ENCODE data around the gene FAM210A.
A peak's percentile ranks its signal among the peaks of the same experiment; 100 is the strongest.

FAM210A gene

DNA sequence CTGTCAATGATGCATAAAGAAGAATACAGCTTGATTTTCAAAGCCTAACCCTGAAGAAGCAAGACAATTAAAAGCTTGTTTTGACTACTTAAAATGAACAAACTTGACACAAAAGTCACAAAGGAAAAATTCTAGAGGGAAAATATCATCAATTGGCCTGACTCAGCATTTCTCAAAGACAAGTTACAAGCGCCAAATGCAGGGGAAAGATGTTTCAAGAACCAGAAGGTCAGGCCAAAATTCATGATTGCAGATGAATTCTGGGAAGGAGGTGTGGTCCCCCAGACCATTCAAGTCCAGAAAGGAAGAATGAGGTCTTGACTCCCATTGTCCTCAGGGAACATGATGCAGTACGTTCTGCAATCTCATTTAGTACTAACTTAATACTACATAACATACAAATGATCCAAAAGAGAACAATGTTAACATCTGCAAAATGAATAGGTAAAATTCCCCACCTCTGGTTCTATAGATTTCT lies 64.5 kb downstream of the FAM210A start:
- Histone ChIP-seq H3K27me3 (replicated peaks; ENCODE audit: control insufficient read depth, insufficient read depth, low read length) (no peaks in the 10 kb centered on the region), H3K4me3 (ENCODE audit: low read length) (no peak overlapping the region), H3K9me3 (ENCODE audit: control insufficient read depth, low read length) (no peaks in the 10 kb centered on the region), H3K36me3 (ENCODE audit: control insufficient read depth, insufficient read depth, low read length, severe bottlenecking) (peaks cover 22% of the 10 kb centered on the region), H3K4me1 (ENCODE audit: control insufficient read depth, insufficient read depth, low read length) (peaks cover 25% of the 10 kb centered on the region), H3K9ac (ENCODE audit: low read length) (no peak overlapping the region)
- DNase-seq (ENCODE audit: low read depth): no peak

DNA sequence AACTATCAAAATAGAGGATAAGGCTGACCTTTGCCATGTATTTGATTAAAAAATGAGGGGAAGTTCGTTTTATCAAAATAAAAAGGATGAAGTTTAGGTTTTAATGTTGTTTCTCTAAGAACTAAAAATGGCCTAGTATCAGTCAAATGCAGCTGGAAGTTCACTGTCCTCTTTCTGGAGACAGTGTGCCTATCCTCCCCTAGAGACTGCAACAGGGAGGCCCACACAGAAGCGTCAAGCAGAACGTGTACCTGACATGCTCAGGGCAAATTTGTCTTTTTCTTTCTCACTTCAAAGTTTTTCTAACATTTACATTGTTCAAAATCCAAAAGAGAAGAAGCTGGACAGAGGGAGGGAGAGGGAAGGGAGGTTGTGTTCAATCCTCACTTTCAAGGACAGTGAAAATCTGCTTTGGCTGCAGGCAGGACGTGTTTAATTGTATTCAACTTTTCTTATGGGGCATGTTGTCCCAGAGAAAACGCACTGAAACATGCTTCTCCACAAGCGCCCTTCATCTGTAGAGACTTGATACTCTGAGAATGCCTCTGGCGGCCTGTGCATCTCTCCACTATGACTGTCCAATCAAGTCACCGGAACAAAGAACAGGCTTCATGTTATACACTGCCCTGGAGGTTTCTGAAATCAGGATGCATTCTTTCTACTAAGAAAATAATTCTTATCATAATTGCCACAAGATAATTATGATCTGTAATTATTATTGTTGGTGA lies 65.1 kb downstream of the FAM210A start:
- Histone ChIP-seq H3K4me1 (ENCODE audit: control insufficient read depth, insufficient read depth, low read length) (peaks cover 25% of the 10 kb centered on the region), H3K36me3 (ENCODE audit: control insufficient read depth, insufficient read depth, low read length, severe bottlenecking) (peaks cover 18% of the 10 kb centered on the region), H3K4me3 (ENCODE audit: low read length) (no peak overlapping the region), H3K27me3 (replicated peaks; ENCODE audit: control insufficient read depth, insufficient read depth, low read length) (no peaks in the 10 kb centered on the region), H3K9me3 (ENCODE audit: control insufficient read depth, low read length) (no peaks in the 10 kb centered on the region), H3K9ac (ENCODE audit: low read length) (no peak overlapping the region)
- no peak for DNase-seq (ENCODE audit: low read depth)

GRCh38 chr18:13660510-13660909 lies 65.8 kb downstream of the FAM210A start:
- no peaks in the 10 kb centered on the region for H3K9me3 ChIP-seq (ENCODE audit: control insufficient read depth, low read length)
- H3K9ac ChIP-seq (ENCODE audit: low read length): no peak overlapping the region
- peak; percentile 39 for DNase-seq (ENCODE audit: low read depth)

DNA sequence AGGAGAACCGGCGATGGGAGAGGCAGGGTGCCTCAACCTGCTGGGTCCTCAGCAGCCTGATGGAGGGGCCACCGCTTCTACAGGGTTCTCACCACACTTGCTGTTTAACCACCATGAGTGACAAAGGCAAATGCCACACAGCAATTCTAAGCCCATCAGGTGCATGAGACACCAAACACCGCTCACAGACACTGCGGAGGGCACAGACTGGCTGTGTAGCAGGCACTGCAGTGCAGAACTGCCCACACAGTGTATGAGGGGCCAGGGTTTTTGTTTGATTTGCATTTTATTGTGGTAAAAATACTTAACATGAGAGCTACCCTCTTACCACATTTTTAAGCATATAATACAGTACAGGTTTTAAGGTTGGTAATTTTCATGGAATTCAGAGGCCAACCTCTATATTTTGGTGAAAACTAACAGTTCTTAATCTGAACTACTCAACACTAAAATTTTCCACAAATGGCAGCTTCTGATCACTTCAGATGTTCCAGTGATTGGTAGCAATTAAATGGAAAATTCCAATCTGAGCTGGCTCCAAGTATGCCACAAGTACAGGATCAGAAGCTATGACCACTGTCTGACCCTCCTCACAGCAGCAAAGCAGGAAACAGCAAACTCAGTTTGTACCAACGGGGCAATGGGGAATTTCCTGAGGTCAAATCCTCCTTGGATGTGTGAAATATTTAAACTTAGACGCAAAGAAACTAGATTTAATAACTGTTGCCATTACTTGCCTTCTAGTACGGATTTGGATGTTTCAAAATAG lies 67.7 kb downstream of the FAM210A start:
- H3K9ac ChIP-seq (ENCODE audit: low read length): no peak overlapping the region
- H3K36me3 ChIP-seq (ENCODE audit: control insufficient read depth, insufficient read depth, low read length, severe bottlenecking): no peaks in the 10 kb centered on the region
- no peak for DNase-seq (ENCODE audit: low read depth)

More at GRCh38 chr18:13660510-13660909, 65.8 kb downstream of the FAM210A start:
- Histone ChIP-seq H3K4me1 (ENCODE audit: control insufficient read depth, insufficient read depth, low read length) (peaks cover 25% of the 10 kb centered on the region), H3K36me3 (ENCODE audit: control insufficient read depth, insufficient read depth, low read length, severe bottlenecking) (peaks cover 11% of the 10 kb centered on the region), H3K27me3 (replicated peaks; ENCODE audit: control insufficient read depth, insufficient read depth, low read length) (no peaks in the 10 kb centered on the region), H3K4me3 (ENCODE audit: low read length) (no peak overlapping the region)

GRCh38 chr18:13657974-13658373 lies 68.4 kb downstream of the FAM210A start:
- Histone ChIP-seq H3K9me3 (ENCODE audit: control insufficient read depth, low read length) (no peaks in the 10 kb centered on the region), H3K27me3 (replicated peaks; ENCODE audit: control insufficient read depth, insufficient read depth, low read length) (no peaks in the 10 kb centered on the region), H3K4me3 (ENCODE audit: low read length) (no peak overlapping the region), H3K9ac (ENCODE audit: low read length) (no peak overlapping the region), H3K4me1 (ENCODE audit: control insufficient read depth, insufficient read depth, low read length) (peaks cover 25% of the 10 kb centered on the region), H3K36me3 (ENCODE audit: control insufficient read depth, insufficient read depth, low read length, severe bottlenecking) (no peaks in the 10 kb centered on the region)
- DNase-seq (ENCODE audit: low read depth): no peak

More for the DNA sequence above, 67.7 kb downstream of the FAM210A start:
- H3K4me1 ChIP-seq (ENCODE audit: control insufficient read depth, insufficient read depth, low read length): peaks cover 25% of the 10 kb centered on the region
- H3K27me3 ChIP-seq (replicated peaks; ENCODE audit: control insufficient read depth, insufficient read depth, low read length): no peaks in the 10 kb centered on the region
- H3K9me3 ChIP-seq (ENCODE audit: control insufficient read depth, low read length): no peaks in the 10 kb centered on the region
- H3K4me3 ChIP-seq (ENCODE audit: low read length): no peak overlapping the region

GRCh38 chr18:13653746-13654433 lies 72.5 kb downstream of the FAM210A start:
- Histone ChIP-seq H3K9me3 (ENCODE audit: control insufficient read depth, low read length) (no peaks in the 10 kb centered on the region), H3K4me1 (ENCODE audit: control insufficient read depth, insufficient read depth, low read length) (peaks cover 3% of the 10 kb centered on the region), H3K9ac (ENCODE audit: low read length) (no peak overlapping the region), H3K4me3 (ENCODE audit: low read length) (no peak overlapping the region), H3K36me3 (ENCODE audit: control insufficient read depth, insufficient read depth, low read length, severe bottlenecking) (no peaks in the 10 kb centered on the region), H3K27me3 (replicated peaks; ENCODE audit: control insufficient read depth, insufficient read depth, low read length) (no peaks in the 10 kb centered on the region)
- no peak for DNase-seq (ENCODE audit: low read depth)

DNA sequence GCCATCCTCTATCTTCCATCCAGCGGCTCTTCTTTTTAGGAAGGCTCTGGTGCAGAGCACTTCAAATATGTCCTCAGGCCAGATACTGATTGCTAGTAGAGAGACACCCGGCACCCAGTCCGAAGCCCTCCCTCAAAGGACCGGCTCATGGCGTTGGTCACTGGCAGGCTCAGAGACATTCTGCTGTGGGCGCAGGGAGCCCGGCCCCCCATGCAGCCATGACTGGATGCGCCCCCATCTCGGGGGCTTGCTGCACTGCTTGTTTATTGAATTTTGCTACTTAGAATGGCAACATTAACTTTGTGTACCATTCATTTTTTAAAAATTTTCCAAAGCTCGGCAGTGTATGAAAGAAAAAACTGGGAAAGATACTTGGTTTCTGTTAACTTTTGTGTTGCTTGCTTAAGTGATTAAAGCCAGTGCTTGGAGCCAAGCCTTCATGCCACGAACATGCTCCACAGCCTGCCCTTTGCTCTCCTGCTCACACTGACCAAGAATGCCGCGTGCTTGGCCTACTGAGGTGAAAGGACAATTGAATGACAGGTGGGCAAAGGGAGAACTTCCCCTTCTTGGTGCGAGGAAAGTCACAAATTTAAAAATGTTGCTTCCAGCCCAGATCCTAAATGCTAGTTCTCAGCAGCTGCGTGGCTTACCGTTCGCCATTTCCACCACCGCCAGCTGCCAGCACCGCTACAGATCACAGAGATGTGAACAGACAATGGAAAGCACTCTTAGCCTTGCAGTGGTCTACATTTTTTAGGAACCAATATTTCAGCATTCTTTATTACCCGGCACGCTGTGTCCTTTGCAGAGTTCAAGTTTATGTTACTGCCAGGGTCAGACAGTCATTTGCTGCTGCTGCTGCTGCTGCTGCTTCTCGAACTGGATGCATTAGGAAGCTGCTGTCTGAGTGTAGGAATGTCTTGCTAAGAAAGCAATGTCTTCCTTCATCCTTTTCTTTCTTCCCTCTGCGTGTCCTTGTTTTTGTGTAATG lies 76.7 kb downstream of the FAM210A start:
- Histone ChIP-seq H3K4me1 (ENCODE audit: control insufficient read depth, insufficient read depth, low read length) (no peaks in the 10 kb centered on the region), H3K9me3 (ENCODE audit: control insufficient read depth, low read length) (no peaks in the 10 kb centered on the region), H3K27me3 (replicated peaks; ENCODE audit: control insufficient read depth, insufficient read depth, low read length) (no peaks in the 10 kb centered on the region), H3K36me3 (ENCODE audit: control insufficient read depth, insufficient read depth, low read length, severe bottlenecking) (no peaks in the 10 kb centered on the region), H3K4me3 (ENCODE audit: low read length) (no peak overlapping the region), H3K9ac (ENCODE audit: low read length) (no peak overlapping the region)
- no peak for DNase-seq (ENCODE audit: low read depth)

GRCh38 chr18:13647761-13648160 lies 78.6 kb downstream of the FAM210A start:
- H3K9me3 ChIP-seq (ENCODE audit: control insufficient read depth, low read length): no peaks in the 10 kb centered on the region
- DNase-seq (ENCODE audit: low read depth): no peak
- H3K4me3 ChIP-seq (ENCODE audit: low read length): no peak overlapping the region
- no peaks in the 10 kb centered on the region for H3K36me3 ChIP-seq (ENCODE audit: control insufficient read depth, insufficient read depth, low read length, severe bottlenecking)
- H3K27me3 ChIP-seq (replicated peaks; ENCODE audit: control insufficient read depth, insufficient read depth, low read length): no peaks in the 10 kb centered on the region
- no peak overlapping the region for H3K9ac ChIP-seq (ENCODE audit: low read length)
- no peaks in the 10 kb centered on the region for H3K4me1 ChIP-seq (ENCODE audit: control insufficient read depth, insufficient read depth, low read length)

- H3K4me1 ChIP-seq (ENCODE audit: control insufficient read depth, insufficient read depth, low read length): no peaks in the 10 kb centered on the region
- no peak for DNase-seq (ENCODE audit: low read depth)
- H3K36me3 ChIP-seq (ENCODE audit: control insufficient read depth, insufficient read depth, low read length, severe bottlenecking): no peaks in the 10 kb centered on the region
- no peaks in the 10 kb centered on the region for H3K9me3 ChIP-seq (ENCODE audit: control insufficient read depth, low read length)
- no peak overlapping the region for H3K4me3 ChIP-seq (ENCODE audit: low read length)
- H3K27me3 ChIP-seq (replicated peaks; ENCODE audit: control insufficient read depth, insufficient read depth, low read length): no peaks in the 10 kb centered on the region
- no peak overlapping the region for H3K9ac ChIP-seq (ENCODE audit: low read length)
Measured at GRCh38 chr18:13646633-13647032, 79.7 kb downstream of the FAM210A start.

- Histone ChIP-seq H3K9me3 (ENCODE audit: control insufficient read depth, low read length) (no peaks in the 10 kb centered on the region), H3K4me3 (ENCODE audit: low read length) (no peak overlapping the region), H3K36me3 (ENCODE audit: control insufficient read depth, insufficient read depth, low read length, severe bottlenecking) (no peaks in the 10 kb centered on the region), H3K4me1 (ENCODE audit: control insufficient read depth, insufficient read depth, low read length) (no peaks in the 10 kb centered on the region), H3K9ac (ENCODE audit: low read length) (no peak overlapping the region), H3K27me3 (replicated peaks; ENCODE audit: control insufficient read depth, insufficient read depth, low read length) (no peaks in the 10 kb centered on the region)
- no peak for DNase-seq (ENCODE audit: low read depth)
Measured at GRCh38 chr18:13645093-13645492, 81.3 kb downstream of the FAM210A start.

Data from adipocyte (in vitro differentiated cells).